Rectal smooth muscle tissue (tissue), 1 donor: ENCODE results near the gene GRM1.

Experiments used
- H3K27ac ChIP-seq: one replicate; pipeline ENCODE4 v1.7.0; 2013; ENCODE audit warnings: low read depth, low read length, inconsistent platforms
- H3K27me3 ChIP-seq: one replicate; pipeline ENCODE4 v1.7.0; 2013; ENCODE audit warnings: low read length; ENCODE audit not compliant: control insufficient read depth, insufficient read depth
- H3K36me3 ChIP-seq: one replicate; pipeline ENCODE4 v1.7.0; 2013; ENCODE audit warnings: low read length; ENCODE audit not compliant: control insufficient read depth, insufficient read depth
- H3K4me1 ChIP-seq: one replicate; pipeline ENCODE4 v1.7.0; 2013; ENCODE audit warnings: low read length; ENCODE audit not compliant: control insufficient read depth, insufficient read depth
- H3K4me3 ChIP-seq: one replicate; pipeline ENCODE4 v1.7.0; 2013; ENCODE audit warnings: low read length
- H3K9ac ChIP-seq: one replicate; pipeline ENCODE4 v1.7.0; 2013; ENCODE audit warnings: low read length

GRM1 gene

GRCh38 chr6:146352163-146352562 lies 323.3 kb downstream of the GRM1 start:
- Histone ChIP-seq H3K36me3 (no peaks in the 10 kb centered on the region), H3K27me3 (no peaks in the 10 kb centered on the region), H3K9ac (no peak overlapping the region), H3K4me1 (no peaks in the 10 kb centered on the region), H3K4me3 (no peak overlapping the region), H3K27ac (no peak overlapping the region)

- Histone ChIP-seq H3K9ac (no peak overlapping the region), H3K27me3 (no peaks in the 10 kb centered on the region), H3K4me1 (no peaks in the 10 kb centered on the region), H3K36me3 (no peaks in the 10 kb centered on the region), H3K27ac (no peak overlapping the region), H3K4me3 (no peak overlapping the region)
These were observed 325.6 kb downstream of the GRM1 start for GRCh38 chr6:146354451-146354850.

GRCh38 chr6:146355521-146356100 lies 326.7 kb downstream of the GRM1 start:
- Histone ChIP-seq H3K4me3 (no peak overlapping the region), H3K4me1 (no peaks in the 10 kb centered on the region), H3K27ac (no peak overlapping the region), H3K36me3 (no peaks in the 10 kb centered on the region), H3K27me3 (no peaks in the 10 kb centered on the region), H3K9ac (no peak overlapping the region)

- Histone ChIP-seq H3K36me3 (no peaks in the 10 kb centered on the region), H3K27me3 (no peaks in the 10 kb centered on the region), H3K4me3 (no peak overlapping the region), H3K9ac (no peak overlapping the region), H3K27ac (no peak overlapping the region), H3K4me1 (no peaks in the 10 kb centered on the region)
These were observed 328.9 kb downstream of the GRM1 start for GRCh38 chr6:146357578-146358430.

- Histone ChIP-seq H3K27me3 (no peaks in the 10 kb centered on the region), H3K36me3 (no peaks in the 10 kb centered on the region), H3K4me3 (no peak overlapping the region), H3K9ac (no peak overlapping the region), H3K27ac (no peak overlapping the region), H3K4me1 (no peaks in the 10 kb centered on the region)
These were observed 329.7 kb downstream of the GRM1 start for GRCh38 chr6:146358431-146359046.

GRCh38 chr6:146359131-146359530 lies 330.3 kb downstream of the GRM1 start:
- H3K36me3 ChIP-seq = no peaks in the 10 kb centered on the region
- H3K4me3 ChIP-seq = no peak overlapping the region
- no peaks in the 10 kb centered on the region for H3K27me3 ChIP-seq
- H3K9ac ChIP-seq = no peak overlapping the region
- H3K27ac ChIP-seq = no peak overlapping the region
- no peaks in the 10 kb centered on the region for H3K4me1 ChIP-seq

GRCh38 chr6:146361128-146361924 lies 332.5 kb downstream of the GRM1 start:
- Histone ChIP-seq H3K4me1 (no peaks in the 10 kb centered on the region), H3K27me3 (no peaks in the 10 kb centered on the region), H3K4me3 (no peak overlapping the region), H3K36me3 (no peaks in the 10 kb centered on the region), H3K9ac (no peak overlapping the region), H3K27ac (no peak overlapping the region)

GRCh38 chr6:146363838-146364607 lies 335.2 kb downstream of the GRM1 start:
- no peaks in the 10 kb centered on the region for H3K36me3 ChIP-seq
- H3K4me3 ChIP-seq = no peak overlapping the region
- H3K9ac ChIP-seq = no peak overlapping the region
- H3K27ac ChIP-seq = no peak overlapping the region
- H3K4me1 ChIP-seq = no peaks in the 10 kb centered on the region
- H3K27me3 ChIP-seq = no peaks in the 10 kb centered on the region

- Histone ChIP-seq H3K27me3 (no peaks in the 10 kb centered on the region), H3K4me3 (no peak overlapping the region), H3K9ac (no peak overlapping the region), H3K36me3 (no peaks in the 10 kb centered on the region), H3K27ac (no peak overlapping the region), H3K4me1 (no peaks in the 10 kb centered on the region)
These were observed 336.1 kb downstream of the GRM1 start for GRCh38 chr6:146364816-146365594.

- H3K27me3 ChIP-seq = no peaks in the 10 kb centered on the region
- H3K9ac ChIP-seq = no peak overlapping the region
- H3K4me1 ChIP-seq = no peaks in the 10 kb centered on the region
- no peak overlapping the region for H3K27ac ChIP-seq
- H3K36me3 ChIP-seq = no peaks in the 10 kb centered on the region
- no peak overlapping the region for H3K4me3 ChIP-seq
These were observed 338.2 kb downstream of the GRM1 start for GRCh38 chr6:146367061-146367460.

GRCh38 chr6:146369866-146370265 lies 341.0 kb downstream of the GRM1 start:
- H3K36me3 ChIP-seq = no peaks in the 10 kb centered on the region
- H3K9ac ChIP-seq = no peak overlapping the region
- H3K27me3 ChIP-seq = no peaks in the 10 kb centered on the region
- H3K4me3 ChIP-seq = no peak overlapping the region
- H3K27ac ChIP-seq = no peak overlapping the region
- no peaks in the 10 kb centered on the region for H3K4me1 ChIP-seq
